ENCODE data around the gene LAMP5. TPM values are rescaled to one million over a fixed set of nuclear protein-coding genes. Genes with fewer than 3 reads are reported as not detected.

Gene LAMP5, protein sequence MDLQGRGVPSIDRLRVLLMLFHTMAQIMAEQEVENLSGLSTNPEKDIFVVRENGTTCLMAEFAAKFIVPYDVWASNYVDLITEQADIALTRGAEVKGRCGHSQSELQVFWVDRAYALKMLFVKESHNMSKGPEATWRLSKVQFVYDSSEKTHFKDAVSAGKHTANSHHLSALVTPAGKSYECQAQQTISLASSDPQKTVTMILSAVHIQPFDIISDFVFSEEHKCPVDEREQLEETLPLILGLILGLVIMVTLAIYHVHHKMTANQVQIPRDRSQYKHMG
- total RNA-seq: under 1 TPM in 1 of 2 donors, not detected in 1; 0.35 TPM
- 6.0 TPM for polyA plus RNA-seq (2013, experiment 1 of 2)
- 6.6 TPM for polyA plus RNA-seq (2013, experiment 2 of 2)
- long read RNA-seq, experiment 1, partial matches to known transcripts: 1 of 1 reads
- long read RNA-seq, experiment 1, other reads (novel, unspliced or antisense): 0 of 1 reads
- long read RNA-seq, experiment 2: 0 reads
- long read RNA-seq, experiment 3, partial matches to known transcripts: 3 of 4 reads
- long read RNA-seq, experiment 3, other reads (novel, unspliced or antisense): 1 of 4 reads
- long read RNA-seq, experiment 4: 0 reads

DNA sequence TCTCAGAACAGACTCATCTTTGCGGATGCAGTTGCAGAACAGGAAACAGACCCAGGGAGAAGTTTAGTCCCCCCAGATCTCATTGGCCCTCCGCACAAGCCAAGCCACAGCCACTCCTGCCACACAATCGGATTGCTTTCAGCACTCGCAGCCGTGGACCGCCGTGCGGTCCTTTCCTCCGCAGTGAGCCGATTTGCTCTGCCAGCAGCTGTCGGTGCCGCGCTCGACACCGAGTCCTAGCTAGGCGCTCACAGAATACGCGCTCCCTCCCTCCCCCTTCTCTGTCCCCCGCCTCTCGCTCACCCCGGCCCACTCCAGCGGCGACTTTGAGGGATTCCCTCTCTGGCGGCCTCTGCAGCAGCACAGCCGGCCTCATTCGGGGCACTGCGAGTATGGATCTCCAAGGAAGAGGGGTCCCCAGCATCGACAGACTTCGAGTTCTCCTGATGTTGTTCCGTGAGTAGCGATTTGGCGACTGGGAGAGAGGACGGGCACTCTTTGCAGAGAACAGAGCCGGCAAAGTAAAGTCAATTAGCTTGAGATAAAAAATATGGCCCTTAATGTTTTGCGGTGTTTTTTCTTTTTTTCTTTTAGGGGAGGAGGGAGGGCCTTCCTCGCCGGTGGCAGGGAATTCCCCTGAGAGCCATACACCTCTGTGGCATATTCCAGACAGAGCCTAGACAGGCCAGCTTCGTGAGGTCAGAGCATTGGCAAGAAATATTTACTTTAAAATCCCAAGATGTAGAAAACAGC is at the start of gene LAMP5:
Gene LAMP5, plus strand, starts transcription at position 130 of the 753 bp plus-strand sequence. Its CDS starts 263 bp downstream, at position 393.
- H3K4me1 Mint-ChIP-seq: peaks cover 20% of the 10 kb centered on the region
- DNase-seq: peak; percentile 92
- no peaks in the 10 kb centered on the region for H3K36me3 Mint-ChIP-seq (ENCODE audit: low read depth)
- no peaks in the 10 kb centered on the region for H3K9me3 ChIP-seq (ENCODE audit: control insufficient read depth, low read length)
- WGBS, 2 experiments (ENCODE audit: insufficient coverage in 1 of 2, insufficient read length in 1 of 2): 1% methylated on average over 16 to 38 of the region's 38 CpGs
- no peak within 1 kb of the TSS for H3K9ac ChIP-seq (ENCODE audit: extremely low read depth, low read length, poor library complexity, severe bottlenecking)
- peaks cover 11% of the 10 kb centered on the region for H3K4me1 ChIP-seq (ENCODE audit: control insufficient read depth, insufficient read depth, low read length)
- no peaks in the 10 kb centered on the region for H3K9me3 Mint-ChIP-seq
- no peak within 1 kb of the TSS for H3K27ac ChIP-seq (ENCODE audit: low read depth, low read length)
- TF ChIP-seq, protein P1, sequence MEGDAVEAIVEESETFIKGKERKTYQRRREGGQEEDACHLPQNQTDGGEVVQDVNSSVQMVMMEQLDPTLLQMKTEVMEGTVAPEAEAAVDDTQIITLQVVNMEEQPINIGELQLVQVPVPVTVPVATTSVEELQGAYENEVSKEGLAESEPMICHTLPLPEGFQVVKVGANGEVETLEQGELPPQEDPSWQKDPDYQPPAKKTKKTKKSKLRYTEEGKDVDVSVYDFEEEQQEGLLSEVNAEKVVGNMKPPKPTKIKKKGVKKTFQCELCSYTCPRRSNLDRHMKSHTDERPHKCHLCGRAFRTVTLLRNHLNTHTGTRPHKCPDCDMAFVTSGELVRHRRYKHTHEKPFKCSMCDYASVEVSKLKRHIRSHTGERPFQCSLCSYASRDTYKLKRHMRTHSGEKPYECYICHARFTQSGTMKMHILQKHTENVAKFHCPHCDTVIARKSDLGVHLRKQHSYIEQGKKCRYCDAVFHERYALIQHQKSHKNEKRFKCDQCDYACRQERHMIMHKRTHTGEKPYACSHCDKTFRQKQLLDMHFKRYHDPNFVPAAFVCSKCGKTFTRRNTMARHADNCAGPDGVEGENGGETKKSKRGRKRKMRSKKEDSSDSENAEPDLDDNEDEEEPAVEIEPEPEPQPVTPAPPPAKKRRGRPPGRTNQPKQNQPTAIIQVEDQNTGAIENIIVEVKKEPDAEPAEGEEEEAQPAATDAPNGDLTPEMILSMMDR (conservative IDR thresholded peaks at IDR 0.05): no peak
- H3K36me3 ChIP-seq (ENCODE audit: control insufficient read depth, insufficient read depth, low read length): no peaks in the 10 kb centered on the region
- no peak within 1 kb of the TSS for H3K27ac Mint-ChIP-seq
- H3K27me3 ChIP-seq (ENCODE audit: control insufficient read depth, insufficient read depth, low read length, poor library complexity, severe bottlenecking): peaks cover 91% of the 10 kb centered on the region
- H3K4me3 Mint-ChIP-seq: peak within 1 kb of the TSS; percentile 60
- H3K27me3 Mint-ChIP-seq (ENCODE audit: insufficient read depth): peaks cover 91% of the 10 kb centered on the region
- peak within 1 kb of the TSS; percentile 79 for H3K4me3 ChIP-seq (ENCODE audit: low read length)

DNA sequence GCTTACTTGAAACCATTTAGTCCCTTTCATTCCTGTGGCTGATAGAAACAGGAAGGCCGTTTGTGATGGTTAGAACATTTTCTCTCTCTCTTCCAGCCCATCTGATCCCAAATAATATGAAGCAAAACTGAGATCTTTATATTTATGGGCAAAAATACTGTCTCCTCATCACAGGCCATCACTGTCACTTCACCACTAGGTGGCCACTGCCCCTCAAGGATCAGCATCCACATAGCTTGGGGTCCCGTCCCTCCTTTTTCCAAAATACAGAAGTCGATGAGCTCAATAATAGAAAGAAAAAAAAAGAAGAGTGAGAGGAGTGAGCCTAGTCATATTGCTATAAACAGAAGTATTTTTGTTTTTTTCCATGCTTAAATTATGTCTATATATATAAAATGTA is 46.4 kb upstream of the LAMP5 start:
- no peaks in the 10 kb centered on the region for H3K36me3 ChIP-seq (ENCODE audit: control insufficient read depth, insufficient read depth, low read length)
- H3K4me3 ChIP-seq (ENCODE audit: low read length): no peak overlapping the region
- TF ChIP-seq, protein P1 (conservative IDR thresholded peaks at IDR 0.05): peak; percentile 90
- no peak overlapping the region for H3K27ac ChIP-seq (ENCODE audit: low read depth, low read length)
- H3K9ac ChIP-seq (ENCODE audit: extremely low read depth, low read length, poor library complexity, severe bottlenecking): no peak overlapping the region
- no peaks in the 10 kb centered on the region for H3K27me3 ChIP-seq (ENCODE audit: control insufficient read depth, insufficient read depth, low read length, poor library complexity, severe bottlenecking)
- WGBS, 2 experiments (ENCODE audit: insufficient coverage in 1 of 2, insufficient read length in 1 of 2): 50% methylated on average over 1 of the region's 3 CpGs; no CpG with 5 or more reads in 1 of the 2 experiments
- DNase-seq: peak; percentile 53
- H3K4me1 Mint-ChIP-seq: no peaks in the 10 kb centered on the region
- H3K9me3 ChIP-seq (ENCODE audit: control insufficient read depth, low read length): no peaks in the 10 kb centered on the region
- H3K4me3 Mint-ChIP-seq: no peak overlapping the region
- no peak overlapping the region for H3K27ac Mint-ChIP-seq
- peaks cover 3% of the 10 kb centered on the region for H3K36me3 Mint-ChIP-seq (ENCODE audit: low read depth)
- no peaks in the 10 kb centered on the region for H3K4me1 ChIP-seq (ENCODE audit: control insufficient read depth, insufficient read depth, low read length)
- H3K27me3 Mint-ChIP-seq (ENCODE audit: insufficient read depth): no peaks in the 10 kb centered on the region
- H3K9me3 Mint-ChIP-seq: peaks cover 11% of the 10 kb centered on the region

DNA sequence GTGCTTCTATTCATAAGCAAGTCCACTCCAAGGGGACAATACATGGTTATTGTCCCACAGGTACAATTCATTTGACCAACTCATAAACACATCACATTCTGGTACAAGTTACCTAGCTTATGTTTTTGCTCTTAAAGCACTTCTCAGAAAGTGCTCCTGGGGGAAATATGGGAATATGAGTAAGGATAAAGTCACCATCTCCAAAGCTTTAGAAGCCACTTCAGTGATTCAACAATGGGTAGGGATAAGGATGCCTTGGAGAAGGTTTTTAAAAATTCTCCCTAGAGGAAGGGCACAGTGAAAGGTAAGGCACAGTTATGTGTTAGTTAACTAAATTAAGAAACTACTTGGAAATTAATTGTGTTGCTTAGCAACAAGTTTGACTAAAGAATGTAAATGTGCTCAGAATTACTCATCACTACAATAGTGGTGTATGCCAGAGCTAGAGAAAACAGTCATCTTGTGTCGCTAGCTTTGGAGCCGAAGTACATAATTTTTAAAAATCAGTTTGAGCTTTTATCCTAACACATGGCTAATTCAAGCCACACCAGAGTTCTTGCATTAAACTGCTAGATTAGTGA is 39.5 kb upstream of the LAMP5 start:
- H3K9ac ChIP-seq (ENCODE audit: extremely low read depth, low read length, poor library complexity, severe bottlenecking): no peak overlapping the region
- no peaks in the 10 kb centered on the region for H3K4me1 ChIP-seq (ENCODE audit: control insufficient read depth, insufficient read depth, low read length)
- no peaks in the 10 kb centered on the region for H3K27me3 ChIP-seq (ENCODE audit: control insufficient read depth, insufficient read depth, low read length, poor library complexity, severe bottlenecking)
- TF ChIP-seq, protein P1 (conservative IDR thresholded peaks at IDR 0.05): no peak
- no peaks in the 10 kb centered on the region for H3K36me3 ChIP-seq (ENCODE audit: control insufficient read depth, insufficient read depth, low read length)
- Mint-ChIP-seq H3K9me3 (no peaks in the 10 kb centered on the region), H3K27me3 (ENCODE audit: insufficient read depth) (no peaks in the 10 kb centered on the region), H3K36me3 (ENCODE audit: low read depth) (no peaks in the 10 kb centered on the region), H3K27ac (no peak overlapping the region), H3K4me3 (no peak overlapping the region), H3K4me1 (no peaks in the 10 kb centered on the region)
- no peak overlapping the region for H3K27ac ChIP-seq (ENCODE audit: low read depth, low read length)
- no peaks in the 10 kb centered on the region for H3K9me3 ChIP-seq (ENCODE audit: control insufficient read depth, low read length)
- WGBS, 2 experiments (ENCODE audit: insufficient coverage in 1 of 2, insufficient read length in 1 of 2): 95 to 100% methylated on average over 2 of the region's 2 CpGs
- DNase-seq: no peak
- H3K4me3 ChIP-seq (ENCODE audit: low read length): no peak overlapping the region

Data from endodermal cell (in vitro differentiated cells).